Endodermal cell (in vitro differentiated cells): ENCODE results near the gene TVP23A. TPM values are rescaled to one million over a fixed set of nuclear protein-coding genes. Genes with fewer than 3 reads are reported as not detected.
"Not testable (repeated sequence)": the region's sequence is repeated elsewhere in the genome, so short reads cannot be mapped to it uniquely, and the experiment has no call there.

Experiments used
- DNase-seq: peaks from one replicate; pipeline ENCODE4 v3.0.0-alpha.2; 2017
- H3K27ac ChIP-seq: 2 replicates; pipeline ENCODE4 v1.5.1; 2013; ENCODE audit warnings: mild to moderate bottlenecking, low read depth, low read length, moderate library complexity
- H3K27me3 ChIP-seq: 2 replicates; pipeline ENCODE4 v1.6.1; 2013; ENCODE audit warnings: mild to moderate bottlenecking, low read length, moderate library complexity; ENCODE audit not compliant: insufficient read depth, control insufficient read depth, poor library complexity, severe bottlenecking
- H3K36me3 ChIP-seq: 2 replicates; pipeline ENCODE4 v1.7.0; 2013; ENCODE audit warnings: mild to moderate bottlenecking, low read length, moderate library complexity; ENCODE audit not compliant: control insufficient read depth, insufficient read depth
- H3K4me1 ChIP-seq: one replicate; pipeline ENCODE4 v1.7.0; 2013; ENCODE audit warnings: low read length; ENCODE audit not compliant: control insufficient read depth, insufficient read depth
- H3K4me3 ChIP-seq: 2 replicates; pipeline ENCODE4 v1.5.1; 2013; ENCODE audit warnings: mild to moderate bottlenecking, low read length, moderate library complexity
- H3K9ac ChIP-seq: 2 replicates; pipeline ENCODE4 v1.6.1; 2013; ENCODE audit warnings: mild to moderate bottlenecking, low read length, moderate library complexity; ENCODE audit not compliant: poor library complexity, severe bottlenecking; ENCODE audit errors: extremely low read depth
- H3K9me3 ChIP-seq: 2 replicates; pipeline ENCODE4 v1.6.1; 2013; ENCODE audit warnings: mild to moderate bottlenecking, low read length, moderate library complexity; ENCODE audit not compliant: control insufficient read depth
- H3K27ac Mint-ChIP-seq: 2 replicates; pipeline ENCODE4 v1.8.0; 2020; ENCODE audit warnings: mixed read lengths
- H3K27me3 Mint-ChIP-seq: 2 replicates; pipeline ENCODE4 v1.8.0; 2021; ENCODE audit warnings: mild to moderate bottlenecking, mixed read lengths; ENCODE audit not compliant: insufficient read depth
- H3K36me3 Mint-ChIP-seq: 2 replicates; pipeline ENCODE4 v1.8.0; 2020; ENCODE audit warnings: low read depth, mixed read lengths
- H3K4me1 Mint-ChIP-seq: 2 replicates; pipeline ENCODE4 v1.8.0; 2020; ENCODE audit warnings: mixed read lengths
- H3K4me3 Mint-ChIP-seq: 2 replicates; pipeline ENCODE4 v1.8.0; 2020; ENCODE audit warnings: mild to moderate bottlenecking, moderate library complexity, mixed read lengths
- H3K9me3 Mint-ChIP-seq: 2 replicates; pipeline ENCODE4 v1.8.0; 2020; ENCODE audit warnings: mild to moderate bottlenecking, mixed read lengths
- CTCF ChIP-seq: fragments of 200-600 bp; sonication (generic); conservative IDR thresholded peaks from 2 replicates; pipeline ENCODE4 v1.5.0; 2021; ENCODE audit warnings: antibody characterized with exemption, mild to moderate bottlenecking
- WGBS, 2 experiments: methylation state at CpG; one replicate each; pipeline versions ENCODE4 v1.1.5 to v1.1.7; 2013; ENCODE audit warnings: missing lambda C conversion rate in 2 of 2, mixed read lengths in 1 of 2; ENCODE audit not compliant: insufficient coverage in 1 of 2, insufficient read length in 1 of 2; 5-methylcytosine and 5-hydroxymethylcytosine counted together
- total RNA-seq, 2 donors: library from RNA; stranded (reverse); fragmentation: NEBNext Ultra II Directional in 1 of 2; extraction: Animal tissue kit (Norgen Biotek cat#: 25700) in 1 of 2; gene quantifications; 2 replicates in 1 of 2; 3 replicates in 1 of 2; pipeline ENCODE4 v1.2.1, GENCODE V29; 2021

TVP23A gene
- total RNA-seq, 2 donors from 2014 or later: 7.6 to 13.6 TPM

- no peak for DNase-seq
- Mint-ChIP-seq H3K9me3 (no peaks in the 10 kb centered on the region), H3K4me3 (peak overlapping the region; percentile 89), H3K36me3 (peaks cover 17% of the 10 kb centered on the region), H3K27ac (peak overlapping the region; percentile 100), H3K27me3 (no peaks in the 10 kb centered on the region), H3K4me1 (peaks cover 10% of the 10 kb centered on the region)
- peak overlapping the region; percentile 87 for H3K9ac ChIP-seq
- H3K27me3 ChIP-seq: no peaks in the 10 kb centered on the region
- H3K36me3 ChIP-seq: peaks cover 8% of the 10 kb centered on the region
- H3K27ac ChIP-seq: peak overlapping the region; percentile 95
- H3K4me3 ChIP-seq: peak overlapping the region; percentile 85
- WGBS, 2 experiments: 43 to 64% methylated on average over 3 to 5 of the region's 5 CpGs
- no peaks in the 10 kb centered on the region for H3K4me1 ChIP-seq
- H3K9me3 ChIP-seq: no peaks in the 10 kb centered on the region
- TF ChIP-seq CTCF: no peak
These were observed 75.4 kb downstream of the TVP23A start for GRCh38 chr16:10743227-10743609.

GRCh38 chr16:10741844-10742243 is 76.8 kb downstream of the TVP23A start:
- Mint-ChIP-seq H3K9me3 (no peaks in the 10 kb centered on the region), H3K4me3 (no peak overlapping the region), H3K36me3 (peaks cover 10% of the 10 kb centered on the region), H3K27ac (no peak overlapping the region), H3K4me1 (peaks cover 10% of the 10 kb centered on the region), H3K27me3 (no peaks in the 10 kb centered on the region)
- H3K27me3 ChIP-seq: no peaks in the 10 kb centered on the region
- H3K9ac ChIP-seq: no peak overlapping the region
- no peaks in the 10 kb centered on the region for H3K36me3 ChIP-seq
- no peak for DNase-seq
- TF ChIP-seq CTCF: no peak
- H3K9me3 ChIP-seq: no peaks in the 10 kb centered on the region
- no peak overlapping the region for H3K27ac ChIP-seq
- no peaks in the 10 kb centered on the region for H3K4me1 ChIP-seq
- 89 to 91% methylated on average over 4 of the region's 4 CpGs for WGBS, 2 experiments
- H3K4me3 ChIP-seq: no peak overlapping the region

- not testable (repeated sequence) for H3K27me3 Mint-ChIP-seq, DNase-seq, H3K9ac ChIP-seq, H3K27ac Mint-ChIP-seq, H3K27me3 ChIP-seq, H3K4me3 Mint-ChIP-seq, H3K4me1 ChIP-seq, H3K9me3 ChIP-seq, H3K4me3 ChIP-seq, H3K36me3 ChIP-seq, H3K9me3 Mint-ChIP-seq, H3K27ac ChIP-seq
- 92 to 96% methylated on average over 7 to 10 of the region's 10 CpGs for WGBS, 2 experiments
- Mint-ChIP-seq H3K36me3 (peaks cover 10% of the 10 kb centered on the region), H3K4me1 (peaks cover 10% of the 10 kb centered on the region)
These were observed 77.3 kb downstream of the TVP23A start for GRCh38 chr16:10741249-10741648.

- no peaks in the 10 kb centered on the region for H3K9me3 ChIP-seq
- Mint-ChIP-seq H3K4me3 (no peak overlapping the region), H3K27ac (no peak overlapping the region), H3K4me1 (peaks cover 10% of the 10 kb centered on the region), H3K36me3 (peaks cover 6% of the 10 kb centered on the region), H3K9me3 (no peaks in the 10 kb centered on the region), H3K27me3 (no peaks in the 10 kb centered on the region)
- no peaks in the 10 kb centered on the region for H3K36me3 ChIP-seq
- no peak for DNase-seq
- no peaks in the 10 kb centered on the region for H3K4me1 ChIP-seq
- H3K4me3 ChIP-seq: no peak overlapping the region
- no peaks in the 10 kb centered on the region for H3K27me3 ChIP-seq
- 90 to 92% methylated on average over 2 of the region's 2 CpGs for WGBS, 2 experiments
- H3K9ac ChIP-seq: no peak overlapping the region
- no peak overlapping the region for H3K27ac ChIP-seq
- no peak for TF ChIP-seq CTCF
These were observed 77.8 kb downstream of the TVP23A start for GRCh38 chr16:10740845-10741208.
